Neural progenitor cell (in vitro differentiated cells): ENCODE data around the gene SSC5D.

Experiments
- EZH2 ChIP-seq: fragments of 200-600 bp; sonication (generic); IDR thresholded peaks from 2 replicates; pipeline ENCODE4 v1.6.1; 2017; ENCODE audit warnings: antibody characterized with exemption, mild to moderate bottlenecking, moderate library complexity
- TF ChIP-seq, protein P1 (sequence below): fragments of 200-600 bp; sonication (generic); IDR thresholded peaks from 2 replicates; pipeline ENCODE4 v1.5.1; 2017; ENCODE audit warnings: antibody characterized with exemption, mild to moderate bottlenecking

DNA sequence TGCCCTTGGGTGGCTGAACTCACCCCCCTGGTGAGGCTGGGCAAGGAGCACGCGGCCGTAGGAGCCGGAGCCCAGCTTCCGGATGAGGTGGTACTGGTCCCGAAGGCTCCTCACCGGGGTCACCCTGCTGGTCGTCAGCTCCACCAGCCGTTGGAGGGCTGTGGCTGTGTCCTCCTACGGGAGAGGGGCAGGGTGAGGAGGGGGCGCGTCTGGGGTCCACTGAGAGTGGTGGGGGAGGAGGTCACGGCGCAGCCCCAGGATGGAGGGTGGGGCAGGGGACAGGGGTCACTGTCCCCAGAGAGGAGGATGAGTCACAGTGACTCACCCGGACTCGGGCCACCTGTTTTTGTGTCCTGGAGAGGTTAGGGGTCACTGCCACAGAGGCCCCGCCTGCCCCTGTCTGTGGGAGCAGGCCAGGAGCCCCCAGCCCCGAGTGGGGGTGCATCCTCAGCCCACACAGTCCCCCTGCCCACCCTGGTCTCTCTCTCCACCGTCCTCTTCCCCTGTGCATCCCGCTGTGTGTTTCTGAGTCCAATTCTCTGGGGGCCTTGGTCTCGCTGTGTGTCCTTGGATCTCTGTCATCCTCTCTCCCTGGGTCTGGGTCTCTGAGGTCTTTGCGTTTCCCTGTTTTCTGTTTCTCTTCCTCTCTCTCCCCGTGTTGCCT lies 56.7 kb downstream of the SSC5D start:
- no peak for TF ChIP-seq EZH2
- TF ChIP-seq, protein P1, sequence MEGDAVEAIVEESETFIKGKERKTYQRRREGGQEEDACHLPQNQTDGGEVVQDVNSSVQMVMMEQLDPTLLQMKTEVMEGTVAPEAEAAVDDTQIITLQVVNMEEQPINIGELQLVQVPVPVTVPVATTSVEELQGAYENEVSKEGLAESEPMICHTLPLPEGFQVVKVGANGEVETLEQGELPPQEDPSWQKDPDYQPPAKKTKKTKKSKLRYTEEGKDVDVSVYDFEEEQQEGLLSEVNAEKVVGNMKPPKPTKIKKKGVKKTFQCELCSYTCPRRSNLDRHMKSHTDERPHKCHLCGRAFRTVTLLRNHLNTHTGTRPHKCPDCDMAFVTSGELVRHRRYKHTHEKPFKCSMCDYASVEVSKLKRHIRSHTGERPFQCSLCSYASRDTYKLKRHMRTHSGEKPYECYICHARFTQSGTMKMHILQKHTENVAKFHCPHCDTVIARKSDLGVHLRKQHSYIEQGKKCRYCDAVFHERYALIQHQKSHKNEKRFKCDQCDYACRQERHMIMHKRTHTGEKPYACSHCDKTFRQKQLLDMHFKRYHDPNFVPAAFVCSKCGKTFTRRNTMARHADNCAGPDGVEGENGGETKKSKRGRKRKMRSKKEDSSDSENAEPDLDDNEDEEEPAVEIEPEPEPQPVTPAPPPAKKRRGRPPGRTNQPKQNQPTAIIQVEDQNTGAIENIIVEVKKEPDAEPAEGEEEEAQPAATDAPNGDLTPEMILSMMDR = no peak
